CD1c-positive myeloid dendritic cell (primary cell): ENCODE data around the gene LINGO1.

ENCODE experiments used
- DNase-seq: peaks from one replicate; pipeline ENCODE4 v3.0.0-alpha.2; 2016; ENCODE audit errors: extremely low spot score

LINGO1 gene

GRCh38 chr15:77569729-77570125 is 63.0 kb downstream of the LINGO1 start:
- no peak for DNase-seq

- DNase-seq: peak; percentile 1
These were observed 63.6 kb downstream of the LINGO1 start for GRCh38 chr15:77568973-77569728.

- no peak for DNase-seq
These were observed 64.4 kb downstream of the LINGO1 start for GRCh38 chr15:77568014-77568972.

- no peak for DNase-seq
These were observed 65.5 kb downstream of the LINGO1 start for GRCh38 chr15:77567202-77567601.

- no peak for DNase-seq
These were observed 66.6 kb downstream of the LINGO1 start for GRCh38 chr15:77566092-77566491.

- DNase-seq: no peak
These were observed 67.3 kb downstream of the LINGO1 start for GRCh38 chr15:77565378-77565915.

GRCh38 chr15:77564938-77565337 is 67.8 kb downstream of the LINGO1 start:
- no peak for DNase-seq

- DNase-seq: no peak
These were observed 68.4 kb downstream of the LINGO1 start for GRCh38 chr15:77564341-77564740.

GRCh38 chr15:77563623-77564156 is 69.0 kb downstream of the LINGO1 start:
- no peak for DNase-seq
